Measurements from ENCODE around the gene IQCK.

- no peak for TF ChIP-seq CTCF (IDR thresholded peaks at IDR 0.05)
- TF ChIP-seq EP300 (IDR thresholded peaks at IDR 0.05) = no peak
- TF ChIP-seq MAX (IDR thresholded peaks at IDR 0.05) = no peak
Measured at GRCh38 chr16:19882646-19883045, 164.6 kb downstream of the IQCK start.

Data from A549 (cell line).